ENCODE data around the gene TAF11L12.

- TF ChIP-seq CTCF (IDR thresholded peaks at IDR 0.05; ENCODE audit: poor library complexity) (no peak), EZH2phosphoT487 (IDR thresholded peaks at IDR 0.05; ENCODE audit: low read depth, severe bottlenecking, unreplicated experiment) (no peak)
Observed at GRCh38 chr5:17604951-17605350, 5.2 kb upstream of the TAF11L12 start.

All from hepatocyte (in vitro differentiated cells).